ENCODE data around the gene FBP1. TPM values are rescaled to one million over a fixed set of nuclear protein-coding genes. Genes with fewer than 3 reads are reported as not detected.

FBP1 gene
- total and polyA plus RNA-seq, 2 donors from 2014 or later, result 27.3 to 266 TPM

GRCh38 chr9:94600715-94601114, 38.6 kb downstream of the FBP1 start:
- H3K27me3 ChIP-seq (ENCODE audit: control insufficient read depth, insufficient read depth, low read length), result no peaks in the 10 kb centered on the region
- H3K27ac ChIP-seq (ENCODE audit: low read depth in 2 of 2, low read length in 2 of 2), result no peak overlapping the region
- H3K4me1 ChIP-seq (ENCODE audit: control insufficient read depth in 2 of 3, insufficient read depth in 2 of 3, low read depth in 1 of 3, low read length in 3 of 3), result peaks cover 0 to 11% (median 2%) of the 10 kb centered on the region in 3 donors
- no peak overlapping the region for H3K4me3 ChIP-seq (ENCODE audit: low read length in 3 of 3)
- FAIRE-seq (no peak), DNase-seq (no peak)
- H3K36me3 ChIP-seq (ENCODE audit: control insufficient read depth in 2 of 3, insufficient read depth in 3 of 3, low read length in 3 of 3), result peaks cover 0 to 3% (median 0%) of the 10 kb centered on the region in 3 donors
- intact Hi-C loops (cut with DNase I), result no loop called here
- no peaks in the 10 kb centered on the region for H3K9me3 ChIP-seq (ENCODE audit: control insufficient read depth in 2 of 3, insufficient read depth in 1 of 3, low read length in 3 of 3)
- no peak overlapping the region for H3K9ac ChIP-seq (ENCODE audit: low read length in 3 of 3)
- TF ChIP-seq CTCF (IDR thresholded peaks at IDR 0.05; ENCODE audit: borderline replicate concordance, extremely low read depth, insufficient read depth), result no peak

GRCh38 chr9:94600258-94600657, 39.1 kb downstream of the FBP1 start:
- Histone ChIP-seq H3K9ac (ENCODE audit: low read length in 3 of 3) (no peak overlapping the region), H3K9me3 (ENCODE audit: control insufficient read depth in 2 of 3, insufficient read depth in 1 of 3, low read length in 3 of 3) (no peaks in the 10 kb centered on the region), H3K36me3 (ENCODE audit: control insufficient read depth in 2 of 3, insufficient read depth in 3 of 3, low read length in 3 of 3) (peaks cover 0 to 3% (median 0%) of the 10 kb centered on the region in 3 donors), H3K27ac (ENCODE audit: low read depth in 2 of 2, low read length in 2 of 2) (no peak overlapping the region), H3K4me1 (ENCODE audit: control insufficient read depth in 2 of 3, insufficient read depth in 2 of 3, low read depth in 1 of 3, low read length in 3 of 3) (peaks cover 0 to 11% (median 2%) of the 10 kb centered on the region in 3 donors), H3K27me3 (ENCODE audit: control insufficient read depth, insufficient read depth, low read length) (no peaks in the 10 kb centered on the region), H3K4me3 (ENCODE audit: low read length in 3 of 3) (no peak overlapping the region)
- no peak for FAIRE-seq
- no peak for DNase-seq
- intact Hi-C loops (cut with DNase I), result no loop called here
- no peak for TF ChIP-seq CTCF (IDR thresholded peaks at IDR 0.05; ENCODE audit: borderline replicate concordance, extremely low read depth, insufficient read depth)

GRCh38 chr9:94599102-94599501, 40.2 kb downstream of the FBP1 start:
- FAIRE-seq (no peak), DNase-seq (no peak)
- H3K9ac ChIP-seq (ENCODE audit: low read length in 3 of 3), result no peak overlapping the region
- H3K36me3 ChIP-seq (ENCODE audit: control insufficient read depth in 2 of 3, insufficient read depth in 3 of 3, low read length in 3 of 3), result peaks cover 0 to 3% (median 0%) of the 10 kb centered on the region in 3 donors
- no peaks in the 10 kb centered on the region for H3K9me3 ChIP-seq (ENCODE audit: control insufficient read depth in 2 of 3, insufficient read depth in 1 of 3, low read length in 3 of 3)
- H3K27me3 ChIP-seq (ENCODE audit: control insufficient read depth, insufficient read depth, low read length), result no peaks in the 10 kb centered on the region
- TF ChIP-seq CTCF (IDR thresholded peaks at IDR 0.05; ENCODE audit: borderline replicate concordance, extremely low read depth, insufficient read depth), result no peak
- peaks cover 0 to 10% (median 2%) of the 10 kb centered on the region in 3 donors for H3K4me1 ChIP-seq (ENCODE audit: control insufficient read depth in 2 of 3, insufficient read depth in 2 of 3, low read depth in 1 of 3, low read length in 3 of 3)
- H3K27ac ChIP-seq (ENCODE audit: low read depth in 2 of 2, low read length in 2 of 2), result no peak overlapping the region
- no peak overlapping the region for H3K4me3 ChIP-seq (ENCODE audit: low read length in 3 of 3)
- intact Hi-C loops (cut with DNase I), result no loop called here
